ENCODE data around the gene SLC22A8.

DNA sequence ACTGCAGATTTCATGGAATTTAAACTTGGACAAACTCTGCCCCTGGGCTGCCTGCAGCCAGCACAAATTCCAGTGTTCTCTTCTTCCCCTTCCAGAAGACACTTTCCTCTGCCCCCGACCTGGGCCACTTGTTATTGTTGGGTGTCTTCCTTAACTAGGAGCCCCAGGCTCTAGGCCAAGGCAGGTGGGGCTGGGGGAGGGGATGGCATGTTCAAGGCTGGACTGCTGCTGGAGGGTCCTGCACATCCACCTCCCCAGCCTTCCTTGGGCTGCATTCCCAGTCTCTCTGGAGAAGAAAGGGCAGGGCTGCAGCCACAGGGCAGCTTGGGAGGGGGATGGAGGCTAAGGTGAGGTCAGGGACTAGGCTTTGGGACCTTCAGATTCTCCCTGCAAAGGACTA, 19.4 kb downstream of the SLC22A8 start:
- no peak for TF ChIP-seq POLR2A (IDR thresholded peaks at IDR 0.05; ENCODE audit: low read length)
- TF ChIP-seq GATA1 (IDR thresholded peaks at IDR 0.05; ENCODE audit: low read depth, low read length) = no peak

All from erythroblast (primary cell).